ENCODE results near the gene LYRM4. TPM values are rescaled to one million over a fixed set of nuclear protein-coding genes. Genes with fewer than 3 reads are reported as not detected.

Gene LYRM4
- total RNA-seq, 1 donor from 2014 or later, result 39.3 TPM

DNA sequence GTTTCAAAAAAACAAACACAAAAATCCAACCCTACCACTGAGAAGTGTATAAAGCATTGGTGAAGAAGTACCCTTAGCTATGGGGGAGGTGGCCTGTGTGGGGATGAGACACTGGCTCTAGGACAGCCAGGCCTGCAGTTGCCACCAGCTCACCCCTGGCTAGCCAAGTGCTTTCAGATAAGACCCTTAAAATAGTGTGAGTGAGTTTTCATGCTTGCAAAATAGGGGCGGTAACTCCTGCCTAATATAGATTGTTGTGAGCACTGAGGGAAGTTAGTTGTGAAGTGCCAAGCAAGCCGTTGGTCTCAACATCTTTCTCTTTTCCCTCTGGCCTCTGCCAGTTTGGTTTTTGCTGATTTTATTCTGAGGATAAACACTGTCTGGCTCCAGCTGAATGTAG is 164.3 kb downstream of the LYRM4 start:
- Mint-ChIP-seq H3K27me3 (ENCODE audit: low read depth) (no peaks in the 10 kb centered on the region), H3K9me3 (peaks cover 5% of the 10 kb centered on the region), H3K4me1 (no peaks in the 10 kb centered on the region), H3K27ac (ENCODE audit: unreplicated experiment) (no peak overlapping the region), H3K4me3 (no peak overlapping the region), H3K36me3 (ENCODE audit: low read depth) (no peaks in the 10 kb centered on the region)
- TF ChIP-seq, protein P1, sequence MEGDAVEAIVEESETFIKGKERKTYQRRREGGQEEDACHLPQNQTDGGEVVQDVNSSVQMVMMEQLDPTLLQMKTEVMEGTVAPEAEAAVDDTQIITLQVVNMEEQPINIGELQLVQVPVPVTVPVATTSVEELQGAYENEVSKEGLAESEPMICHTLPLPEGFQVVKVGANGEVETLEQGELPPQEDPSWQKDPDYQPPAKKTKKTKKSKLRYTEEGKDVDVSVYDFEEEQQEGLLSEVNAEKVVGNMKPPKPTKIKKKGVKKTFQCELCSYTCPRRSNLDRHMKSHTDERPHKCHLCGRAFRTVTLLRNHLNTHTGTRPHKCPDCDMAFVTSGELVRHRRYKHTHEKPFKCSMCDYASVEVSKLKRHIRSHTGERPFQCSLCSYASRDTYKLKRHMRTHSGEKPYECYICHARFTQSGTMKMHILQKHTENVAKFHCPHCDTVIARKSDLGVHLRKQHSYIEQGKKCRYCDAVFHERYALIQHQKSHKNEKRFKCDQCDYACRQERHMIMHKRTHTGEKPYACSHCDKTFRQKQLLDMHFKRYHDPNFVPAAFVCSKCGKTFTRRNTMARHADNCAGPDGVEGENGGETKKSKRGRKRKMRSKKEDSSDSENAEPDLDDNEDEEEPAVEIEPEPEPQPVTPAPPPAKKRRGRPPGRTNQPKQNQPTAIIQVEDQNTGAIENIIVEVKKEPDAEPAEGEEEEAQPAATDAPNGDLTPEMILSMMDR (conservative IDR thresholded peaks at IDR 0.05), result no peak
- no peak for DNase-seq (ENCODE audit: low read depth, low spot score)

DNA sequence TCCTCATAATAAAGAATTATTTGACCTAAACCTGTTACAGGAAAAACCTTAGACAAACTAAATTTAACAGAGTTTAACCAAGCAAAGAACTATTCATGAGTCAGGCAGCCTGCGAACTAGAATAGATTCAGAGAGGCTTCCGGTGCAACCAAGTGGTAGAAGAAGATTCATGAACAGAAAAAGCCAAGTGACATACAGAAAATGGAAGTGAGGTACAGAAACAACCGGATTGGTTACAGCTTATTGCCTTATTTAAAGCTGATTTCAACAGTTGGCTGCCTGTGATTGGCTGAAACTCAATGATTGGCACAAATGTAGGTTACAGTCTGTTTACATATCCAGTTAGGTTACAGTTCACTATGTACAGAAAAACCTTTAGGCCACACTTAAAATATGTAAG is 165.5 kb downstream of the LYRM4 start:
- TF ChIP-seq, protein P1 (conservative IDR thresholded peaks at IDR 0.05), result no peak
- no peak overlapping the region for H3K4me3 Mint-ChIP-seq

DNA sequence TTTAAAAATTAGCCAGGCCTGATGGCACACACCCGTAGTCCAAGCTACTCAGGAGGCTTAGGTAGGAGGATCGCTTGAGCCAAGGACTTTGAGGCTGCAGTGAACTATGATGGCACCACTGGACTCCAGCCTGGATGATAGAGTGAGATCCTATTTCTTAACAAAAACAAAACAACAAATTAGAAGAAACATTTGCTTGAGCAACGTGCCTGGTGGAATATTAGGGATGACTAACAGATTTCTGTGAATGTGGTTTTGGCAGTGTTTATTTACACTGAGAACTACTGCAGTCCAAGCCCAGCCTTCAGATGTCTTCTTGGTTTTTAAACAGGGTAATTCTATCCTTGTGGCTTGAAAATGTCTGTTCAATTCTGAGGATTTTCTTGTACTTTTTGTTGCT is 166.4 kb downstream of the LYRM4 start:
- no peaks in the 10 kb centered on the region for H3K4me1 Mint-ChIP-seq
- no peak overlapping the region for H3K4me3 Mint-ChIP-seq

More for the DNA sequence above, 165.5 kb downstream of the LYRM4 start:
- Mint-ChIP-seq H3K27ac (ENCODE audit: unreplicated experiment) (no peak overlapping the region), H3K4me1 (no peaks in the 10 kb centered on the region), H3K36me3 (ENCODE audit: low read depth) (no peaks in the 10 kb centered on the region), H3K9me3 (no peaks in the 10 kb centered on the region), H3K27me3 (ENCODE audit: low read depth) (peaks cover 4% of the 10 kb centered on the region)
- DNase-seq (ENCODE audit: low read depth, low spot score), result no peak

DNA sequence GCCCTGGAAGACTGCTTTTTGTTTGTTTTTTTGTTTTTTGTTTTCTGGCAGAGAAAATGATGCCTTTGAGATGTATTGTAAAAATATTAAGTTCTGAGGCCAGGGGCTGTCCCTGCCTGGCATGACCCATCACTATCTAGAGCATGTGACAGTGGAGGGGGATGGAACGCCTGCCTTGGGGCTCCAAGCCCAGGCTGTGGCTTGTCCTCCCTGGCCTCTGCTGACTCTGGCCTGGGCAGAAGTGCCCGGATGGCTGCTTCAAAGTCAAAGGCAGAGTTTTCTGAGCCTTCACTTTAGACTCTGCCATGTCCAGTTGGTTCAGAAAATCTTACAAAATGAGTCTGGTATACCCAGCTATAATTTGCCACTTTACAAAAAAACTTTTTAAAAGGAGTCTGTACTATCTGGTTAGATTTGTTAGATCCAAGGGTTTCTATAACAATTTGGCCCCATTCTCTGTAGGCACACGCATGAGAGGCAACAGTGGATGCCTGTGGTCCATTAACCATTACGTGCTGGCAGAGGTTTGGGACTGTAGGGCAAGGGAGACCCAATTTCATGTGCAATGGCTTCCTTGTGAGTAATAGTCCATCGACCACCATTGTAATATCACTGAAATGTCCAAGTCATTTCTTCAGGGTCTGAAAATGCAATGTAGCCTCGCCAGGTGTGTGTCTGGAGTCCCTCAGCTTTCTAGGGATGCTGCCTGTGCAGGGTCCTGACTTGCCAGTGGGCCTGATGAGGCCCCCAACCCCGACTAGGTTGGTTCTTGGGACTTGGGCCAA is 167.3 kb downstream of the LYRM4 start:
- TF ChIP-seq, protein P1 (conservative IDR thresholded peaks at IDR 0.05), result no peak
- Mint-ChIP-seq H3K27ac (ENCODE audit: unreplicated experiment) (no peak overlapping the region), H3K27me3 (ENCODE audit: low read depth) (peaks cover 16% of the 10 kb centered on the region), H3K4me3 (no peak overlapping the region), H3K36me3 (ENCODE audit: low read depth) (no peaks in the 10 kb centered on the region), H3K4me1 (no peaks in the 10 kb centered on the region), H3K9me3 (no peaks in the 10 kb centered on the region)
- DNase-seq (ENCODE audit: low read depth, low spot score), result no peak

More for the DNA sequence above, 166.4 kb downstream of the LYRM4 start:
- DNase-seq (ENCODE audit: low read depth, low spot score), result no peak
- H3K27ac Mint-ChIP-seq (ENCODE audit: unreplicated experiment), result no peak overlapping the region
- no peaks in the 10 kb centered on the region for H3K9me3 Mint-ChIP-seq
- TF ChIP-seq, protein P1 (conservative IDR thresholded peaks at IDR 0.05), result no peak
- H3K36me3 Mint-ChIP-seq (ENCODE audit: low read depth), result no peaks in the 10 kb centered on the region
- peaks cover 11% of the 10 kb centered on the region for H3K27me3 Mint-ChIP-seq (ENCODE audit: low read depth)

DNA sequence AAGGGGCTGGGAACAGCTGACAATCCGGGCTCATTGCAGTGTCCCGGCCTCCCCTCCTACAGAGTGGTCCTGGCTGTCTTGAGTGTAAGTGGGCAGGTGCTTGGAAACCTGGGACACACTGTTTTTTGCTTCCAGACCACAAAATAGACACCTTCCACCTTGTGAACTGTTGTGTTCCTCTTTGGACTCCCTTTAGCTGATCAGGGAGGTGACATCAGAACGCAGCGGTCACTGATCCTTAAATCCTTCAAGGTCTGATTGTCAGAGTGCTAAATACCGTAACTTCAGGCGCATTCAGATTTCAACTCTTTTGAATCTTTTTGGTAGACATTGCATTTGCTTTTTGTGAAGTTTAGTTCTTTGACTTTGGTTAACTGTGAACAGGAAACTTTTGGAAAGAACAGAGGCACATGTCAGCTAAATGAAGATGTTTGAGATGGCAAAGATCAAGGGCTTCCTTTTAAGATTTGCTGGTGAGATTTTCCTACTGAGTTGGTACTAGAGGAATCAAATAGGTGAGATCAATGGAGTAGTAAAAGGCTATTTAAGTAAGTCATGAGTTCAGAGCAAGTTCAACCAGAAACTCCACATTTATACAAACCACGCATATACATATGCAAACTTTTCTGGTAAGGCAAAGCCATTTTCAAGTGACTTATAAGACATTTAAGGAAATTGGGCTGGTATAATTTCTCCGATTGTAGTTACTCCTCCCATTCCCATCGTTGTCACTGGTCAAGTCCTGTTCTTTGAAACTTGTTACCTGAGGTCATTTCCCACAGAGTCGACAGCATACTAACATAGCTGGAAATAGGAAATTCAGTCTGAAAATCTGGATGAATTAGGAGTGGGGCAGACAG is 169.3 kb downstream of the LYRM4 start:
- H3K4me3 Mint-ChIP-seq, result no peak overlapping the region
- DNase-seq (ENCODE audit: low read depth, low spot score), result no peak
- H3K27ac Mint-ChIP-seq (ENCODE audit: unreplicated experiment), result no peak overlapping the region
- no peaks in the 10 kb centered on the region for H3K36me3 Mint-ChIP-seq (ENCODE audit: low read depth)
- TF ChIP-seq, protein P1 (conservative IDR thresholded peaks at IDR 0.05), result no peak
- peaks cover 31% of the 10 kb centered on the region for H3K27me3 Mint-ChIP-seq (ENCODE audit: low read depth)
- H3K9me3 Mint-ChIP-seq, result no peaks in the 10 kb centered on the region
- peaks cover 2% of the 10 kb centered on the region for H3K4me1 Mint-ChIP-seq

Data from neural crest cell (in vitro differentiated cells).